B cell (primary cell): ENCODE measurements around the gene EID1. TPM values are rescaled to one million over a fixed set of nuclear protein-coding genes. Genes with fewer than 3 reads are reported as not detected.

ENCODE experiments used
- ATAC-seq: fragments of 200-7000 bp; cut with Tn5 transposase; one replicate; pipeline ENCODE4 v1.10.0; 2021; ENCODE audit warnings: low read depth, mild to moderate bottlenecking, moderate number of reproducible peaks, moderate library complexity
- CTCF ChIA-PET: fragments of 350-600 bp; sonication (Branson Sonifier 250); formaldehyde crosslinking; loops from one replicate; lab custom pipeline; 2021; ENCODE audit warnings: antibody characterized with exemption, inconsistent platforms; lab: Charles Lee
- POLR2A ChIA-PET: fragments of 350-600 bp; sonication (Branson Sonifier 250); formaldehyde crosslinking; loops from one replicate; lab custom pipeline; 2021; ENCODE audit warnings: antibody characterized with exemption; lab: Charles Lee
- DNase-seq: peaks from one replicate; pipeline ENCODE4 v3.0.0; 2013
- H2AFZ ChIP-seq: 2 replicates; pipeline ENCODE4 v1.6.1; 2012; ENCODE audit warnings: mild to moderate bottlenecking, low read depth, low read length; ENCODE audit not compliant: insufficient read depth, poor library complexity, severe bottlenecking
- H3K27ac ChIP-seq, 2 donors: 1 replicate in 1 of 2; 2 replicates in 1 of 2; pipeline ENCODE4 v1.5.1; 2012 to 2013; ENCODE audit warnings: low read length in 2 of 2, mild to moderate bottlenecking in 2 of 2, moderate library complexity in 1 of 2
- H3K27me3 ChIP-seq, 4 experiments: fragments of 200-600 bp in 1 of 4; sonication (generic) in 1 of 4; replicated peaks in 1 of 4; 1 replicate in 2 of 4; 2 replicates in 2 of 4; pipeline versions ENCODE4 v1.6.1 to v1.7.0; 2013 to 2016; ENCODE audit warnings: low read length in 3 of 4, mild to moderate bottlenecking in 2 of 4, mixed read lengths in 1 of 4, moderate library complexity in 1 of 4; ENCODE audit not compliant: insufficient read depth in 4 of 4, control insufficient read depth in 3 of 4; ENCODE audit errors: control extremely low read depth in 1 of 4
- H3K36me3 ChIP-seq, 2 experiments: replicated peaks in 1 of 2; 1 replicate in 1 of 2; 2 replicates in 1 of 2; pipeline versions ENCODE4 v1.6.1 to v1.7.1; 2013; ENCODE audit warnings: low read length in 1 of 2; ENCODE audit not compliant: insufficient read depth in 2 of 2, control insufficient read depth in 1 of 2; ENCODE audit errors: control extremely low read depth in 1 of 2, extremely low read depth in 1 of 2
- H3K4me1 ChIP-seq, 2 donors: fragments of 200-600 bp in 1 of 2; sonication (generic) in 1 of 2; 1 replicate in 1 of 2; 2 replicates in 1 of 2; pipeline versions ENCODE4 v1.5.1 to v1.6.1; 2013 to 2017; ENCODE audit warnings: low read length in 2 of 2; ENCODE audit not compliant: control insufficient read depth in 2 of 2, insufficient read depth in 2 of 2
- H3K4me2 ChIP-seq: replicated peaks from 2 replicates; pipeline ENCODE3; 2012; ENCODE audit warnings: mild to moderate bottlenecking, low read depth, low read length; ENCODE audit not compliant: poor library complexity, severe bottlenecking
- H3K4me3 ChIP-seq, 5 experiments: fragments of 200-600 bp in 1 of 5; sonication (generic) in 1 of 5; 1 replicate in 3 of 5; 2 replicates in 2 of 5; pipeline versions ENCODE4 v1.5.1 to v1.7.0; 2011 to 2016; ENCODE audit warnings: low read length in 4 of 5, mild to moderate bottlenecking in 4 of 5, low read depth in 2 of 5, control low read depth in 1 of 5, moderate library complexity in 1 of 5; ENCODE audit not compliant: insufficient read depth in 1 of 5; ENCODE audit errors: control extremely low read depth in 1 of 5, extremely low read depth in 1 of 5
- H3K79me2 ChIP-seq: fragments of 200-600 bp; sonication (generic); one replicate; pipeline ENCODE4 v1.6.0; 2016; ENCODE audit warnings: low read length; ENCODE audit not compliant: control insufficient read depth, insufficient read depth
- H3K9ac ChIP-seq: fragments of 200-600 bp; sonication (generic); 2 replicates; pipeline ENCODE4 v1.6.1; 2017; ENCODE audit warnings: mild to moderate bottlenecking, low read length, moderate library complexity
- H3K9me3 ChIP-seq, 3 donors: one replicate each; pipeline versions ENCODE4 v1.6.1 to v1.7.1; 2013; ENCODE audit warnings: low read length in 2 of 3; ENCODE audit not compliant: control insufficient read depth in 2 of 3, insufficient read depth in 1 of 3; ENCODE audit errors: control extremely low read depth in 1 of 3
- H4K20me1 ChIP-seq: 2 replicates; pipeline ENCODE4 v1.6.0; 2012; ENCODE audit warnings: mild to moderate bottlenecking, low read length; ENCODE audit not compliant: insufficient read depth, control insufficient read depth, poor library complexity, severe bottlenecking
- H3K27ac Mint-ChIP-seq: one replicate; pipeline ENCODE4 v1.8.0; 2021; ENCODE audit warnings: mixed read lengths
- H3K27me3 Mint-ChIP-seq: one replicate; pipeline ENCODE4 v1.8.0; 2021; ENCODE audit warnings: mixed read lengths
- H3K4me1 Mint-ChIP-seq: one replicate; pipeline ENCODE4 v1.8.0; 2021; ENCODE audit warnings: mixed read lengths
- H3K4me3 Mint-ChIP-seq: one replicate; pipeline ENCODE4 v1.8.0; 2021; ENCODE audit warnings: mixed read lengths
- H3K9me3 Mint-ChIP-seq: one replicate; pipeline ENCODE4 v1.8.0; 2022; ENCODE audit warnings: mixed read lengths; ENCODE audit not compliant: insufficient read depth
- CTCF ChIP-seq: fragments of 200-600 bp; IDR thresholded peaks from one replicate; pipeline ENCODE4 v1.8.0; 2022; ENCODE audit warnings: antibody characterized with exemption, mild to moderate bottlenecking
- EZH2 ChIP-seq: IDR thresholded peaks from 2 replicates; pipeline ENCODE4 v1.6.1; 2012; ENCODE audit warnings: borderline replicate concordance, low read depth, mild to moderate bottlenecking, moderate library complexity, low read length; ENCODE audit not compliant: insufficient read depth, poor library complexity, severe bottlenecking
- WGBS: methylation state at CpG from one replicate; pipeline ENCODE4 v1.1.5; 2013; ENCODE audit warnings: missing lambda C conversion rate; ENCODE audit not compliant: insufficient coverage; 5-methylcytosine and 5-hydroxymethylcytosine counted together
- intact Hi-C: fragments of 100-400 bp; cut with micrococcal nuclease; formaldehyde crosslinking; loops from one replicate; pipeline ENCODE4 v1.10.0; 2022
- polyA plus RNA-seq: library from polyadenylated mRNA; depleted of rRNA; stranded (reverse); fragments of >200 nt; gene quantifications from 2 replicates; pipeline ENCODE4 v1.2.3, GENCODE V29; 2012
- total RNA-seq, 2 donors: library from RNA; stranded (reverse); fragments of 120-200 nt in 1 of 2; gene quantifications; 1 replicate in 1 of 2; 2 replicates in 1 of 2; pipeline versions ENCODE4 v1.2.3 to v1.2.4, GENCODE V29; 2013 to 2022

The EID1 gene
- total and polyA plus RNA-seq, 2 donors (not counting 1 experiment from before 2014, with no cell fraction given) = 30.2 to 56.5 TPM

DNA sequence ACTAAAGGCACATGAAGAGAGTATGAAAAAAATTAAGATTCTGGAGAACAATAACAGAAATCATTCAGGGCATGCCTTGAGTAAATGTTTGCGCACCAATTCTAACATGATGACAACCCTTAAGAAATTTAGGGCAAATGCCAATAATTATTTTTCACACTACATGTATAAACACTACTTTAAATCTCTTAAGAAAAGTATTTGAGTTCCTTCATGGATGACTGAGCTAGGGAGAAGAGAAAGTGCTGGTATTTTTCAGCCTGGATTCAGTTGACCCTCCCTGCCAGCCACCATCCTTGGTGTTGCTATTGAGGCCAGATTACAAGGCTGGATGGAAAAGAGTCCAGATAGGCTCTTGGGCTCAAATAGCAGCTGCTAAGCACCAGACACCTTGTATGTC is 8.0 kb upstream of the EID1 start:
- no peak overlapping the region for H3K4me3 Mint-ChIP-seq
- H3K79me2 ChIP-seq = no peaks in the 10 kb centered on the region
- H3K4me2 ChIP-seq = no peak overlapping the region
- ATAC-seq (no peak), DNase-seq (no peak)
- CTCF ChIA-PET = interaction anchor here (0.9 kb wide), 1 partner anchor 602 kb away, joined by 3 read pairs; no protein-coding TSS in a partner anchor
- no CpG with 5 or more reads among the region's 1 CpG for WGBS
- H3K27ac ChIP-seq = no peak overlapping the region
- no peaks in the 10 kb centered on the region for H4K20me1 ChIP-seq
- peaks cover 55% of the 10 kb centered on the region for H3K27me3 Mint-ChIP-seq
- no peaks in the 10 kb centered on the region for H3K9me3 ChIP-seq
- H3K36me3 ChIP-seq = no peaks in the 10 kb centered on the region
- H3K27ac Mint-ChIP-seq = no peak overlapping the region
- TF ChIP-seq EZH2 (no peak), CTCF (no peak)
- H3K9me3 Mint-ChIP-seq = no peaks in the 10 kb centered on the region
- intact Hi-C loops = no loop called here
- no peak overlapping the region for H3K9ac ChIP-seq
- no peak overlapping the region for H3K4me3 ChIP-seq
- H3K27me3 ChIP-seq = peaks cover 0 to 33% (median 3%) of the 10 kb centered on the region in 4 experiments
- POLR2A ChIA-PET = no interaction called here
- no peak overlapping the region for H2AFZ ChIP-seq
- no peaks in the 10 kb centered on the region for H3K4me1 Mint-ChIP-seq
- H3K4me1 ChIP-seq = no peaks in the 10 kb centered on the region

GRCh38 chr15:48871542-48871941 is 6.4 kb upstream of the EID1 start:
- POLR2A ChIA-PET = no interaction called here

More at GRCh38 chr15:48871542-48871941, 6.4 kb upstream of the EID1 start:
- H3K9me3 Mint-ChIP-seq = no peaks in the 10 kb centered on the region
- intact Hi-C loops = no loop called here
- ATAC-seq (no peak), DNase-seq (no peak)
- TF ChIP-seq CTCF (no peak), EZH2 (no peak)
- H3K27ac Mint-ChIP-seq = no peak overlapping the region
- no peak overlapping the region for H3K27ac ChIP-seq
- H3K4me3 Mint-ChIP-seq = no peak overlapping the region
- no peaks in the 10 kb centered on the region for H4K20me1 ChIP-seq
- no peak overlapping the region for H3K4me3 ChIP-seq
- H3K36me3 ChIP-seq = no peaks in the 10 kb centered on the region
- no peaks in the 10 kb centered on the region for H3K79me2 ChIP-seq
- H3K9ac ChIP-seq = no peak overlapping the region
- peaks cover 0 to 33% (median 3%) of the 10 kb centered on the region in 4 experiments for H3K27me3 ChIP-seq
- H3K4me1 ChIP-seq = no peaks in the 10 kb centered on the region
- no peaks in the 10 kb centered on the region for H3K9me3 ChIP-seq
- no peak overlapping the region for H2AFZ ChIP-seq
- H3K4me1 Mint-ChIP-seq = no peaks in the 10 kb centered on the region
- peaks cover 51% of the 10 kb centered on the region for H3K27me3 Mint-ChIP-seq
- H3K4me2 ChIP-seq = no peak overlapping the region
- CTCF ChIA-PET = interaction anchor here (0.6 to 2.8 kb wide), 2 partner anchors 10 to 451 kb away, joined by 4 to 18 read pairs; no protein-coding TSS in a partner anchor
